ENCODE measurements around the gene GAS2L3. TPM values are rescaled to one million over a fixed set of nuclear protein-coding genes. Genes with fewer than 3 reads are reported as not detected.
A peak's percentile ranks its signal among the peaks of the same experiment; 100 is the strongest.

GAS2L3 gene
- total RNA-seq, 1 donor from 2014 or later, result 5.2 TPM

GRCh38 chr12:100574187-100575074 lies 947 bp downstream of the GAS2L3 start:
- TF ChIP-seq, protein P1, sequence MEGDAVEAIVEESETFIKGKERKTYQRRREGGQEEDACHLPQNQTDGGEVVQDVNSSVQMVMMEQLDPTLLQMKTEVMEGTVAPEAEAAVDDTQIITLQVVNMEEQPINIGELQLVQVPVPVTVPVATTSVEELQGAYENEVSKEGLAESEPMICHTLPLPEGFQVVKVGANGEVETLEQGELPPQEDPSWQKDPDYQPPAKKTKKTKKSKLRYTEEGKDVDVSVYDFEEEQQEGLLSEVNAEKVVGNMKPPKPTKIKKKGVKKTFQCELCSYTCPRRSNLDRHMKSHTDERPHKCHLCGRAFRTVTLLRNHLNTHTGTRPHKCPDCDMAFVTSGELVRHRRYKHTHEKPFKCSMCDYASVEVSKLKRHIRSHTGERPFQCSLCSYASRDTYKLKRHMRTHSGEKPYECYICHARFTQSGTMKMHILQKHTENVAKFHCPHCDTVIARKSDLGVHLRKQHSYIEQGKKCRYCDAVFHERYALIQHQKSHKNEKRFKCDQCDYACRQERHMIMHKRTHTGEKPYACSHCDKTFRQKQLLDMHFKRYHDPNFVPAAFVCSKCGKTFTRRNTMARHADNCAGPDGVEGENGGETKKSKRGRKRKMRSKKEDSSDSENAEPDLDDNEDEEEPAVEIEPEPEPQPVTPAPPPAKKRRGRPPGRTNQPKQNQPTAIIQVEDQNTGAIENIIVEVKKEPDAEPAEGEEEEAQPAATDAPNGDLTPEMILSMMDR (IDR thresholded peaks at IDR 0.05; ENCODE audit: insufficient read depth, low read depth, low read length), result no peak
- no peak for TF ChIP-seq EZH2 (IDR thresholded peaks at IDR 0.05; ENCODE audit: insufficient read depth, low read length)
- H3K4me3 ChIP-seq (ENCODE audit: insufficient read depth, low read depth, low read length), result peak overlapping the region; percentile 90
- H3K27me3 Mint-ChIP-seq (ENCODE audit: low read depth, unreplicated experiment), result peaks cover 22% of the 10 kb centered on the region
- H3K9me3 ChIP-seq (ENCODE audit: insufficient read depth, low read depth, low read length), result no peaks in the 10 kb centered on the region
- peaks cover 6% of the 10 kb centered on the region for H3K4me1 ChIP-seq (ENCODE audit: insufficient read depth, low read length)
- DNase-seq (ENCODE audit: low read depth) (peak; percentile 22), FAIRE-seq (no peak)
- no peaks in the 10 kb centered on the region for H3K27me3 ChIP-seq (ENCODE audit: insufficient read depth, low read length)
- H3K4me1 Mint-ChIP-seq (ENCODE audit: low read depth, unreplicated experiment), result peaks cover 7% of the 10 kb centered on the region
- H3K9me3 Mint-ChIP-seq (ENCODE audit: unreplicated experiment), result peaks cover 2% of the 10 kb centered on the region
- H3K9ac ChIP-seq (ENCODE audit: low read length), result peak overlapping the region; percentile 87
- H3K4me2 ChIP-seq (ENCODE audit: low read length), result peak overlapping the region; percentile 96
- no peaks in the 10 kb centered on the region for H3K36me3 ChIP-seq (ENCODE audit: insufficient read depth, low read length)
- peak overlapping the region; percentile 68 for H3K27ac ChIP-seq (ENCODE audit: low read depth, low read length)
- H3K4me3 Mint-ChIP-seq (ENCODE audit: unreplicated experiment), result peak overlapping the region; percentile 93
- peak overlapping the region; percentile 36 for H3K27ac Mint-ChIP-seq (ENCODE audit: unreplicated experiment)
- peak overlapping the region; percentile 99 for H2AFZ ChIP-seq (ENCODE audit: low read depth, low read length)
- peaks cover 2% of the 10 kb centered on the region for H3K36me3 Mint-ChIP-seq (ENCODE audit: low read depth, unreplicated experiment)
- H3K79me2 ChIP-seq (ENCODE audit: insufficient read depth, low read length), result peaks cover 57% of the 10 kb centered on the region
- peaks cover 6% of the 10 kb centered on the region for H4K20me1 ChIP-seq (ENCODE audit: insufficient read depth, low read length)

GRCh38 chr12:100576331-100577036 lies 3.0 kb downstream of the GAS2L3 start:
- FAIRE-seq, result peak; percentile 58
- Histone ChIP-seq H3K79me2 (ENCODE audit: insufficient read depth, low read length) (peaks cover 78% of the 10 kb centered on the region), H3K27ac (ENCODE audit: low read depth, low read length) (peak overlapping the region; percentile 52), H3K27me3 (ENCODE audit: insufficient read depth, low read length) (no peaks in the 10 kb centered on the region), H2AFZ (ENCODE audit: low read depth, low read length) (no peak overlapping the region), H3K4me1 (ENCODE audit: insufficient read depth, low read length) (peaks cover 6% of the 10 kb centered on the region), H4K20me1 (ENCODE audit: insufficient read depth, low read length) (peaks cover 6% of the 10 kb centered on the region), H3K36me3 (ENCODE audit: insufficient read depth, low read length) (no peaks in the 10 kb centered on the region), H3K4me3 (ENCODE audit: insufficient read depth, low read depth, low read length) (no peak overlapping the region), H3K9ac (ENCODE audit: low read length) (no peak overlapping the region), H3K9me3 (ENCODE audit: insufficient read depth, low read depth, low read length) (no peaks in the 10 kb centered on the region), H3K4me2 (ENCODE audit: low read length) (peak overlapping the region; percentile 54)
- Mint-ChIP-seq H3K36me3 (ENCODE audit: low read depth, unreplicated experiment) (peaks cover 2% of the 10 kb centered on the region), H3K4me3 (ENCODE audit: unreplicated experiment) (no peak overlapping the region), H3K27ac (ENCODE audit: unreplicated experiment) (peak overlapping the region; percentile 20), H3K9me3 (ENCODE audit: unreplicated experiment) (peaks cover 2% of the 10 kb centered on the region), H3K4me1 (ENCODE audit: low read depth, unreplicated experiment) (peaks cover 12% of the 10 kb centered on the region), H3K27me3 (ENCODE audit: low read depth, unreplicated experiment) (peaks cover 14% of the 10 kb centered on the region)
- TF ChIP-seq EZH2 (IDR thresholded peaks at IDR 0.05; ENCODE audit: insufficient read depth, low read length), result no peak
- TF ChIP-seq, protein P1 (IDR thresholded peaks at IDR 0.05; ENCODE audit: insufficient read depth, low read depth, low read length), result no peak
- peak; percentile 78 for DNase-seq (ENCODE audit: low read depth)
